HG02759 (cell line): ENCODE data around the gene C1orf35.

Experiments
- ATAC-seq: cut with Tn5 transposase; IDR thresholded peaks from one replicate; pipeline ENCODE4 v1.9.1; 2021; ENCODE audit warnings: mild to moderate bottlenecking, moderate library complexity; ENCODE audit not compliant: unreplicated experiment

Gene C1orf35

GRCh38 chr1:228095938-228096337 lies 7.2 kb downstream of the C1orf35 start:
- ATAC-seq: no peak

GRCh38 chr1:228095161-228095560 lies 8.0 kb downstream of the C1orf35 start:
- no peak for ATAC-seq

GRCh38 chr1:228094432-228095016 lies 8.6 kb downstream of the C1orf35 start:
- no peak for ATAC-seq

DNA sequence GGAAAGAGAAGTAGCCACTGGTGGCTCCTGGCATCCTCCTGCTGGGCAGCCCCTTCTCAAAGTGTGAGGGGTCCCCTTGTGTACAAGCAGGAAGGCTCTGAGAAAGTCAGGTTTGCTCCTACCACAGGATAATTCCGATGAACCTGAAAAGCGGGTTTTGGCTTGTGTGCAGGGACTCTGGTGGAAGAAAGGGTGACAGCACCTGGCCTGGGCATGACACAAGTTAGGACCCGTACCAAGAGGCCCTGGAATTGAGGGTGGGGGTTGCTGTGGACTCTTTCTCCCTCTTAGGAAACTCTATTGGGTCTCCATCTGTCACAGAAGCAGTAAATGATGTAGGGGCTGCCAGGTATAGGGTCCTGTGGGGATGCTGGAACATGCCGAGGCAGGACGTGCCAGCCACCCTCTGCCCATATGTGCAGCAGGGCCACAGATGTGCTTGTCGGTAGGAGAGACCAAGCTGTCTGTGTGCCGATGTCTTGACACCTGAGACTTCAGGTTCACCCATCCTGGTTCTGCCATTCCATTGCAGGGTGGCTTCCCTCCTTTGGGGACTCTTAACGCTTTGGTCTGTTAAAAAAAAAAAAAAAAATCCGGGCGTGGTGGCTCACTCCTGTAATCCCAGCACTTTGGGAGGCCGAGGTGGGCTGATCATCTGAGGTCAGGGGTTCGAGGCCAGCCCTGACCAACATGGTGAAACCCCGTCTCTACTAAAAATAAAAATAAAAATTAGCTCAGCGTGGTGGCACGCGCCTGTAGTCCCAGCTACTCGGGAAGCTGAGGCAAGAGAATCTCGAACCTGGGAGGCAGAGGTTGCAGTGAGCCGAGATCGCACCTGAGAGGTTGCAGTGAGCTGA lies 9.8 kb downstream of the C1orf35 start:
- ATAC-seq: no peak

DNA sequence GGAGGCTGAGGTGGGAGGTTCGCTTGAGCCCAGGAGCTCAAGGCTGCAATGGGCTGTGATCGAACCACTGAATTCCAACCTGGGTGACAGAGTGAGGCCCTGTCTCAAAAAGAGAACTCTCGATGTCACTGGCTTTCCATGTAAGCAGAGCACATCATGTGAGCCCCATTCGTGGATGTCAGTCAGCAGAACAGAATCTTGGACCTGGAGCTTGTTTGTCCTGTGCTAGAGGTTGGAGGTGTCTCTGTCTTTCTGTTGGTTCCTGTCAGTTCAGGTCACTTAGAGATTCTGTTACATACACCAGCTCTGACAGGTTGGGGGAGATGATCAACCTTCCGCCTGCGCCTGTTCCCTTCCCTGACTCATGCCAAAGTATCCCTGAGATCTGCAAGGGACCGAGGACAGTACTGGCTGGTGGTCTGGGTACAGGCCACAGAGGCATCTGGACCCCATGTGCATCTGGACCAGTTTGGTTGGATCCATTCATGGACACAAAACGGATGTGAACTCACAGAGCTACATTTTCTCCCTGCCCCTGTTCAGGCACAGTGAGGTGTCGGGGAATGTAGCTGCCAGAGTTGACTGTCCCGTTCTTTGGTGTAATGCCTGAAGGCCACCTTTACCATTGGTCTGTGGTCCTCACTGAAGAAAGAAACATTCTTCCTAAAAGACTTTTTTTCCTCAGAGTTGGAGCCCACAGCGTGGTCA lies 10.6 kb downstream of the C1orf35 start:
- no peak for ATAC-seq

DNA sequence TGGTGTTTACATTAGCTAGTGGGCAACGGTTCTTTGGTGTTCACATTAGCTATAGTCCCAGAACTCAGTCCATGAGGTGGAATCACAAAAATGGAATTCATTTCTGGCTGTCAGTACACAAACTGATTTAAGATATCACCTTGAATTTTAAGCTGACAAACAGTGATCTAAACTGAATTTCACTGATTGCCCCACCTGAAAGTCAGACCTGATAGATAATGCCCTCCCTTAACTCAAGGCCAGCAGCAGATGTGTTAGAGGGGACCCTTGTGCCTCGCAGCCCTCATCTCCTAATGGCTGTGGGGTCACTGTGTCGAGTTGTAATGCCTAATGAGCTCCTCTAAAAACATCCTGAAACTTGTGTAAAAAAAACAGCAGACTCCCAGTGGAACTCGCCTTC lies 12.0 kb downstream of the C1orf35 start:
- no peak for ATAC-seq

DNA sequence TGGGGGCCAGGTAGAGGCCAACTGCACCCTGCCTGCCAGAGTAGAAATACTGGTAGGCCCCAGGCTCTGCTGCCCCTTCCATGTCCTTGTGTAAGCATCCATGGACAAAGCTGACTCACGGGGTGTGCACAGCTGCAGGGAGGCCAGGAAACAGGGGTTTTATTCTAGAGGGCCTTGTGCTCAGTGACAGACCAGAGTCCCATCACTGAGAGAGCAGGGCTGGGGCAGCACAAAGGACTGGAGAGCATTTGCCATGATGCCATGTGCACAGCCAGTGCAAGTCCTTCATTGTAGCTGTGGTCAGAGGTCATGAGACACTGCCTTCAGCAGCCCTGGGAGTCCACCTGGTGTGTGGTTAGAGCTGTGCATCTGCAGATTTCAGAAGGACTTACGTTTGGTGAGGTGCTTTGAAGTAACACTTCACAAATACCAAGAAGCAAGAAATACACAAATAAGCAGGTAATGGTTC lies 12.5 kb downstream of the C1orf35 start:
- peak; percentile 42 for ATAC-seq

DNA sequence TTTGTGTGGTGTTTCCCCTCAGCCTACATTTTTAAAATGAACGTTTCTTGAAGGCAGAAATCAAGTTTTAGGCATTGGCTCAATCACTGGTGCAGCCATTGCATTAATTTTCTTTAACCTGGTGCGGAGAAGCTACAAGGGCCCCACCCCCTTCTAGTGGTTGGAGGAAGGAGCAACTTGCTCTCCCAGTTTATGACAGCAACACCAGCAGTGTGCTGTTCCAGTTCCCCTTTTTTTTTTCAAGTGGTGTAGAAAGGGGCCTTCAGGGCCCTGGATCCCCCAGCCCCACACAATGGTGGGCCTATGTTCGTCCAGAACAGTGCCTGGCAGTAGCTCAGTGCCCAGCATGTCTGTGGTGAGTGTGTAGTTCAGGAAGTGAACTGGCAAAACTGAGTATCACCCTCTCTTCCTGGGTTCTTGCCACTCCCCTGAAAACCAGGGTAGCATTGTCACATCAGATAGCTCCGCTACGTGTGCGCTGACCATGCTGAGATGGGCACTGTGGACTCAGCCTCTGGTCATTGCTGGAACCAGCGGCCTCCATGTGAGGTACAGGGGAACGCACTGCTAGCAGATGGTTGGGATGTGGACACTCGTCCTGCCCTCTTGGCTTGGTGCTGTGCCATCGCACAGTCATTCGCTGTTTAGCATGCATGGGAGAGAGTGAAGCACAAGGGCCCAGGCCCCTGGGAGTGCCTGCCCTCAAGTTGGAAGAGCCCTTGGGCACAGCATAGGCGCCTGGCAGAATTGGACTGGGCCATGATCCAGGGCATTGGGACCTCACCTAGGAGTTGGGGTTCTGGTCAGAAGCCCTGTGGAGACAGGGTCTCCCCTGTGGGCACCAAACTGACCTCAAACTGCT lies 13.4 kb downstream of the C1orf35 start:
- no peak for ATAC-seq

- ATAC-seq: no peak
These were observed 14.3 kb downstream of the C1orf35 start for GRCh38 chr1:228088586-228089498.

- no peak for ATAC-seq
These were observed 15.3 kb downstream of the C1orf35 start for GRCh38 chr1:228087771-228088251.

DNA sequence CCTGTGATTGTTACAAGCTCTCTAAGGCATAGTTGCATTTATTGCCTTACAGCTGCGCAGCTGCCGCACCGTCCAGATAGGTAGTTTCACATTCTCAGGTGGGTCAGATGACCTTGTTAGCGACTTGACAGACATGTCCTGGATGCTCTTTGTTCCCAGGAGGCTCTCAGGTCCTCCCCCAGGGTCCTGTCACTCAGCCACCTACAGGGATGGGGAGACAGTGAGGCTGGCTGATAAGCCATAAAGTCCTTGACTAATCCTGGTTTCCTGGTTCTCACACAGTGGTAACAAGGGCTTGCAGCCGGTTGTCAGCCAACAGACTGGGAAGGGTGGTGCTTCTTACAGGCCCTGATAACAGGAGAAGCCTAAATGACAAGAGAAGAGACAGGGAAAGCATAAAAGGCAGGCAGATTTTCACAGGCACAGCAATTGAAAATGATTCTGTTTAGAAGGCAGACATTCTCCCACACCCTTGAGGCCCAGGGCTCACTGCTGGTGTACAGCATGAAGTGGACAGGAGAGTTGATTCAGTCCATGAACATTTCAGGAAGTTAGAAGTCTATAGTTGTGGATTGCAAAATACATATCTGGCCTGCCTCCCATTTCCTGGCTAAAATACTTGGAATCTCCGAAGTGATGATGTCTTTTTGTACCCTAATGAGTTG lies 17.7 kb downstream of the C1orf35 start:
- no peak for ATAC-seq

GRCh38 chr1:228084797-228085196 lies 18.3 kb downstream of the C1orf35 start:
- no peak for ATAC-seq

DNA sequence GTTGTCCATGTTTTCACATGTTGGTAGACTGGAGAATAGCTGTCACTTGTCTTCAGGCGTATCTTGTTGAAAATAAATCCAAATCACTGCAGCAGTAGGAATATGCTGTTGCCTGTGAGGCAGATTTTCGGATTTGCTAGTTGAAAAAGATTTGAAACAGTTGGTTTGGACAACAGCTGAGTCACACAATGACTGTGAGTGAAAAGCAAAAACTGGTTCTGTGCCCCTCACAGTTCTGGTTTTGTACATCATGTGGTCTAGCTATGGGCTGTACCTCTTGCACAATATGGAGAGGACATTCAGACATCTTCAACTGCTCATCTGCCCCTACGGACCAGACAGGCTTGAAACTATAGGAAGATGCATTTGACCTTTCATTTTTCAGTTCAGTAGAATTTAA lies 18.8 kb downstream of the C1orf35 start:
- no peak for ATAC-seq

- no peak for ATAC-seq
These were observed 19.2 kb downstream of the C1orf35 start for GRCh38 chr1:228083871-228084278.

DNA sequence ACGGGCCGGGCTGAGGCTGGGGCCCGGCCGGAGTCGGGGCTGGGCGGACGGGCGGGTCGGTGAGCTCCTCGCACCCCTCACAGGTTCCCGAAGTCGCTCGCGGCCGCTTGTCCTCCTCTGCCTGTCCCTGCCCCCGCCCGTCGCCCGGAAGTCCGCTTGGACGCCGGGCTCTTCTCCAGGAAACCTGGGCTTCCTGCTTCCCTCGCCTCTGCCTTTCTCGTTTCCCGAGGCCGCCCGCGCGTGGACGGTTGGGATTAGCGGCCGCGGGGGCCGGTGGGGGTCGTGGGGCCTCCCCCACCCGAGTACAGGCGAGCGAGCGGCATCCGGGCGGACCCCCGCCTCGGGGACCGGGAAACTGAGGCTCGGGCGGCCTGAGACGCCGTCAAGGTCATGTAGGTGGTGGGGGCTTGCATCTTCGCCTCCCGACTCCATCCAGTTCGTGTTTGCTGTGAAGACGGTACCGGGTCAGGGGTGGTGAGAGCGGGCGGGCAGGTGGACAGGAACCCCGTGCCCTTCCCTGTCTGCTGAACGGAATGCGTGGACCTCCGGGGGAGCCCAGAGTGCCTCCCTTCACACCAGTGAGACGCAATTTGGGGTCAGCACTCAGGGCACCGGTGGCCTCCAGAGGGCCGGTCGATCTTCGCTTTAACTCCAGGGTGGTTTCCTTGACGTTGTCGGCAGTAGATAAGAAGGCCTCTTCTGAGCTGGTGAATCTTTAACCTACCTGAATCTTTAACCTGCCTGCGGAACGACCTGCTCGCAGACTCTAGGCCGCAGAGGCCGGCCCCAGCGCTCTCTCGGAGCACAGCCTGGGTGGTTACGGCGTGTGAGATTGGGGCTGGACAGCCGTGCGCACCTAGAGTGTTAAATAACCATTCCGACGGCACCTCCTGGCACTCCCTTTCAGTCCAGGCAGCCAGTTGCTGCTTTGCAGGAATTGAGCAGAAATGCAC lies 19.9 kb downstream of the C1orf35 start:
- peak; percentile 26 for ATAC-seq

- ATAC-seq: peak; percentile 84
These were observed 20.8 kb downstream of the C1orf35 start, which contains the start of gene ARF1 for GRCh38 chr1:228082214-228082917. Gene ARF1, plus strand, starts transcription at chr1:228082708. Its CDS starts 14,407 bp downstream, at chr1:228097115.

DNA sequence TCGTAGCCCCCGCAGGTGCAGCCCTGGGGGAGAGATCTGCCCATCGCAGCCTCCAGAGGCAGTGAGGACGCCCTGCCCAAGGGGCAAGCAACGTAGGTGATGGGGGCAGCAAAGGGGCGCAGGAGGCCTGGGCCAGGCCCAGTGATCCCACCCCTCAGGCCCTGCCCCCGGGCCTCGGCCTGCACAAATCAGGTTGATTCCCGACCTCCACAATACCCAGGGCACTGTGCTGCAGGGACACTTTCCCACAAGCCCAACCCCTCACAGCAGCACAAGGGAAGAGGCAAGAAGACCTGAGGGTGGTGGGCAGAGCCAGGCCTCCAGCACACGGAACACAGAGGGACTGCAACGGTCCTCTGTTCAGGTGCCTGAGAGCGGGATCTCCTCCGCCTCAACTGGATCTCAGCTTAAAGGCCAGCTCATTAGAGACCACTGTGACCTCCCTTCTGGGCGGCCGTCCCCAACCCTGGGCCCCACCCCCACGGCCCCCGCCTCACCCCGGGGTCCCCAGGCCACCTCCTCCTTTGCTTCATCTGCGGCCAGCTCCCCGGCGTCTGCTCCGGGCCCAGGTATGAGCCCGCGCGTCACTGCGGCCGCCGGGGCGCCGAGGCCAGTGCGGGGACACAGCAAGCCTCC lies 21.4 kb downstream of the C1orf35 start:
- peak; percentile 9 for ATAC-seq
